C4-2B (cell line): ENCODE measurements around the gene GLIPR1L2.

Experiments
- CTCF ChIP-seq: fragments of 450-650 bp; conservative IDR thresholded peaks from 2 replicates; pipeline ENCODE4 v1.5.1; 2017; ENCODE audit warnings: mild to moderate bottlenecking
- ZFX ChIP-seq: fragments of 450-650 bp; IDR thresholded peaks from 2 replicates; pipeline ENCODE4 v1.6.1; 2017

- TF ChIP-seq CTCF (no peak), ZFX (no peak)
Observed at GRCh38 chr12:75341873-75342272, 49.0 kb upstream of the GLIPR1L2 start.
